G401 (cell line): ENCODE data around the gene CBX8. TPM values are rescaled to one million over a fixed set of nuclear protein-coding genes. Genes with fewer than 3 reads are reported as not detected.
"Not testable (repeated sequence)": the region's sequence is repeated elsewhere in the genome, so short reads cannot be mapped to it uniquely, and the experiment has no call there.

Source experiments
- DNase-seq: peaks from one replicate; pipeline ENCODE4 v3.0.0-alpha.2; 2015; ENCODE audit warnings: low spot score
- in situ Hi-C: cut with HindIII; loops from 2 replicates; pipeline ENCODE4 v1.10.0; 2016; ENCODE audit warnings: low sequenced_read_pairs, mixed read lengths
- total RNA-seq: library from RNA; depleted of rRNA; stranded (reverse); fragments of >200 nt; shearing (Covaris generic); gene quantifications from 2 replicates; pipeline ENCODE4 v1.2.3, GENCODE V29; 2014

The CBX8 gene
- total RNA-seq, 1 experiment from 2014 or later = 18.8 TPM

- in situ Hi-C loops = loop anchor here (25.0 kb wide), 1 partner anchor 215 kb away; no protein-coding TSS in a partner anchor
- not testable (repeated sequence) for DNase-seq
These were observed 24.2 kb downstream of the CBX8 start for GRCh38 chr17:79772726-79773125.

- DNase-seq = no peak
- in situ Hi-C loops = loop anchor here (25.0 kb wide), 1 partner anchor 216 kb away; no protein-coding TSS in a partner anchor
These were observed 25.6 kb downstream of the CBX8 start for GRCh38 chr17:79771276-79771675.

- in situ Hi-C loops = loop anchor here (25.0 kb wide), 1 partner anchor 217 kb away; no protein-coding TSS in a partner anchor
- DNase-seq = no peak
These were observed 27.0 kb downstream of the CBX8 start for GRCh38 chr17:79769570-79770506.

- no peak for DNase-seq
- in situ Hi-C loops = loop anchor here (25.0 kb wide), 1 partner anchor 222 kb away; no protein-coding TSS in a partner anchor
These were observed 31.2 kb downstream of the CBX8 start for GRCh38 chr17:79765708-79766107.

- DNase-seq = no peak
- in situ Hi-C loops = loop anchor here (25.0 kb wide), 1 partner anchor 225 kb away; no protein-coding TSS in a partner anchor
These were observed 34.8 kb downstream of the CBX8 start for GRCh38 chr17:79761894-79762589.

GRCh38 chr17:79760197-79760906 lies 36.5 kb downstream of the CBX8 start:
- in situ Hi-C loops = loop anchor here (25.0 kb wide), 1 partner anchor 227 kb away; no protein-coding TSS in a partner anchor
- no peak for DNase-seq

GRCh38 chr17:79758271-79758670 lies 38.6 kb downstream of the CBX8 start:
- no peak for DNase-seq
- in situ Hi-C loops = loop anchor here (25.0 kb wide), 1 partner anchor 229 kb away; no protein-coding TSS in a partner anchor

- DNase-seq = no peak
- in situ Hi-C loops = loop anchor here (25.0 kb wide), 1 partner anchor 230 kb away; no protein-coding TSS in a partner anchor
These were observed 39.6 kb downstream of the CBX8 start for GRCh38 chr17:79757140-79757745.

- in situ Hi-C loops = loop anchor here (25.0 kb wide), 1 partner anchor 232 kb away; no protein-coding TSS in a partner anchor
- no peak for DNase-seq
These were observed 41.3 kb downstream of the CBX8 start for GRCh38 chr17:79755591-79755990.

GRCh38 chr17:79754903-79755302 lies 42.0 kb downstream of the CBX8 start:
- in situ Hi-C loops = loop anchor here (25.0 kb wide), 1 partner anchor 232 kb away; no protein-coding TSS in a partner anchor
- not testable (repeated sequence) for DNase-seq

- in situ Hi-C loops = loop anchor here (25.0 kb wide), 1 partner anchor 233 kb away; no protein-coding TSS in a partner anchor
- no peak for DNase-seq
These were observed 42.5 kb downstream of the CBX8 start for GRCh38 chr17:79754370-79754769.

GRCh38 chr17:79752175-79752574 lies 44.7 kb downstream of the CBX8 start:
- in situ Hi-C loops = loop anchor here (25.0 kb wide), 1 partner anchor 235 kb away; no protein-coding TSS in a partner anchor

GRCh38 chr17:79750650-79751545 lies 46.0 kb downstream of the CBX8 start:
- in situ Hi-C loops = loop anchor here (25.0 kb wide), 1 partner anchor 236 kb away; no protein-coding TSS in a partner anchor
- DNase-seq = no peak

More at GRCh38 chr17:79752175-79752574, 44.7 kb downstream of the CBX8 start:
- DNase-seq = no peak

- in situ Hi-C loops = loop anchor here (10.0 to 25.0 kb wide), 2 partner anchors 45 to 237 kb away; partner anchors contain the start of gene CBX8
- DNase-seq = no peak
These were observed 46.9 kb downstream of the CBX8 start for GRCh38 chr17:79749958-79750357.

GRCh38 chr17:79749156-79749815 lies 47.6 kb downstream of the CBX8 start:
- no peak for DNase-seq
- in situ Hi-C loops = loop anchor here (10.0 kb wide), 1 partner anchor 46 kb away; the partner anchor contains the start of gene CBX8

- in situ Hi-C loops = loop anchor here (10.0 kb wide), 1 partner anchor 46 kb away; the partner anchor contains the start of gene CBX8
- DNase-seq = no peak
These were observed 48.4 kb downstream of the CBX8 start for GRCh38 chr17:79748295-79749099.
